ENCODE results near the gene CDC42BPG. TPM values are rescaled to one million over a fixed set of nuclear protein-coding genes. Genes with fewer than 3 reads are reported as not detected.

CDC42BPG gene
- polyA plus RNA-seq, 1 donor from 2014 or later, result not detected

DNA sequence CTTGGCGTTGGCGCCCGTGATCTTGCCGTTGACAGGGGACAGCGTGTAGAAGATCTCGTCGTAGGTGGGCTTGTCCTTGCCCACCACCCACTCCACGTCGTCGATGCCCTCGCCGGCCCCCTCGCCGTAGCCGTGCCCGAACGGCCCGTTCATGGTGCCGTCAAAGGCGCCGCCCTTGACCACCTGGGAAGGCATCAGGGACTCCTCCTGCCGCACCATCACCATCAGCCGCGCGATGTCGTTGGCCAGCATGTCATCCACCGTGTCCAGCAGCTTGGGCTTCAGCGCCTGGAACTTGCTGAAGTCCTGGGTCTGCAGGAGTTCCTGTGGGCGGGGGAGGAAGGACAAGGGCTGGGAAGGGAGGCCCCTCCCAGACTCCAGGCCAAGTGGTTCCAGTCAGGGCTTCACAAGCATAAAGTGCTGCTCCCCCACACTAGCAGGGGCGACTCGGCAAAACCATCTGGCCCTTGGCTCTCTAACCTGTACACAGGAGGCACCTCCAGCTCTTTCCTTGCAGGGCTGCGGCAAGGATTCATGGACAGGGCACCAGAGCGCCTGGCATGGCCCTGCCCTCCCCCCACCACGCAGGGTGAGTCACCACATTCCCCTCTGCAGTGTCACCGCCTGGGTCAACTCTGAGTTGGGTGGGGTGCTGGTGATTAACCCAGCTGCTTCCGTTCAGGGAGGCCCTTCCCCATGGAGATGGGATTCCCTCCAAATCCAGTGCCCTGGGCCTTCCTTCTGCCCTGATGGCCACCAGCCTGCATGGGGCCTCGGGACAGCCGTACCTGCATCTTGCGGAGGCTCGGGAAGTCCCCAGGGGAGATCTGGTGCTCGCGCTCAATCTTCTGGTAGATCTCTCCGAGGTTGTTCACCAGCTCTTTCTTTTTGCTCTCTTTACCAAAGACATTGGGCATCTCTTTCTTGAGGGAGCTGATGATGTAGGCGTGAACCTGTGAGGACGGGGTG, 10.4 kb upstream of the CDC42BPG start:
- no peak overlapping the region for H2AFZ ChIP-seq (ENCODE audit: low read depth, low read length)
- no peaks in the 10 kb centered on the region for H3K79me2 ChIP-seq (replicated peaks; ENCODE audit: insufficient read depth, low read length)
- H3K9me2 ChIP-seq (ENCODE audit: insufficient read depth, low read length), result no peaks in the 10 kb centered on the region
- no peaks in the 10 kb centered on the region for H3K36me3 ChIP-seq (ENCODE audit: insufficient read depth, low read length)
- H3K4me3 ChIP-seq (ENCODE audit: low read length), result no peak overlapping the region
- no peak overlapping the region for H3K27ac ChIP-seq (ENCODE audit: low read length)
- H4K20me1 ChIP-seq (ENCODE audit: insufficient read depth), result no peaks in the 10 kb centered on the region
- no peak overlapping the region for H3K4me2 ChIP-seq (ENCODE audit: low read length)
- H3F3A ChIP-seq (ENCODE audit: insufficient read depth, low read length, poor library complexity, severe bottlenecking), result no peaks in the 10 kb centered on the region
- TF ChIP-seq MXI1 (conservative IDR thresholded peaks at IDR 0.05; ENCODE audit: poor library complexity, severe bottlenecking) (no peak), TAF1 (IDR thresholded peaks at IDR 0.05; ENCODE audit: low read depth) (no peak)
- H3K27me3 ChIP-seq (ENCODE audit: insufficient read depth, low read depth, low read length), result no peaks in the 10 kb centered on the region
- no peaks in the 10 kb centered on the region for H3K9me3 ChIP-seq (ENCODE audit: low read length)
- no peak overlapping the region for H3K9ac ChIP-seq (ENCODE audit: low read length)

DNA sequence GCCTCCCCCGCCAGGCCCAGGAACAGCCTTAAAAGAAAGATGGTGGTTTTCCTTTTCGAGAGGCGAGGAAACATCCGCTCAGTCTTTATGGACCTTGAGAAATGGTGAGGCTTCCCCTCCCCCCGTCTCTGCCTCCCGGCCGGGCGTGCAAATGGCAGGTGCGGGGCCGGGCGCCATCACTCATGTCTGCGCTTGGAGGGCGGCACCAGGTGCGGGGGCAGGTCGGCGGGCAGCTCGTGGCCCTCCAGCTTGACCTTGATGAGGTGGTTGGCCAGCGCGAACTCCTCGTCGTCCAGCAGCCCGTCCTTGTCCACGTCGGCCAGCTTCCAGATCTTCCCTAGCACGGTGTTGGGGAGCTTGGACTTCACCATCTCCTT, 9.7 kb upstream of the CDC42BPG start:
- Histone ChIP-seq H3K36me3 (ENCODE audit: insufficient read depth, low read length) (no peaks in the 10 kb centered on the region), H3F3A (ENCODE audit: insufficient read depth, low read length, poor library complexity, severe bottlenecking) (no peaks in the 10 kb centered on the region), H3K9ac (ENCODE audit: low read length) (no peak overlapping the region), H3K79me2 (replicated peaks; ENCODE audit: insufficient read depth, low read length) (no peaks in the 10 kb centered on the region), H3K9me3 (ENCODE audit: low read length) (no peaks in the 10 kb centered on the region), H3K9me2 (ENCODE audit: insufficient read depth, low read length) (no peaks in the 10 kb centered on the region), H3K4me2 (ENCODE audit: low read length) (no peak overlapping the region), H3K27ac (ENCODE audit: low read length) (no peak overlapping the region), H2AFZ (ENCODE audit: low read depth, low read length) (no peak overlapping the region), H3K27me3 (ENCODE audit: insufficient read depth, low read depth, low read length) (no peaks in the 10 kb centered on the region), H3K4me3 (ENCODE audit: low read length) (no peak overlapping the region), H4K20me1 (ENCODE audit: insufficient read depth) (no peaks in the 10 kb centered on the region)
- no peak for TF ChIP-seq POLR2AphosphoS5 (IDR thresholded peaks at IDR 0.05)
- TF ChIP-seq, protein P1, sequence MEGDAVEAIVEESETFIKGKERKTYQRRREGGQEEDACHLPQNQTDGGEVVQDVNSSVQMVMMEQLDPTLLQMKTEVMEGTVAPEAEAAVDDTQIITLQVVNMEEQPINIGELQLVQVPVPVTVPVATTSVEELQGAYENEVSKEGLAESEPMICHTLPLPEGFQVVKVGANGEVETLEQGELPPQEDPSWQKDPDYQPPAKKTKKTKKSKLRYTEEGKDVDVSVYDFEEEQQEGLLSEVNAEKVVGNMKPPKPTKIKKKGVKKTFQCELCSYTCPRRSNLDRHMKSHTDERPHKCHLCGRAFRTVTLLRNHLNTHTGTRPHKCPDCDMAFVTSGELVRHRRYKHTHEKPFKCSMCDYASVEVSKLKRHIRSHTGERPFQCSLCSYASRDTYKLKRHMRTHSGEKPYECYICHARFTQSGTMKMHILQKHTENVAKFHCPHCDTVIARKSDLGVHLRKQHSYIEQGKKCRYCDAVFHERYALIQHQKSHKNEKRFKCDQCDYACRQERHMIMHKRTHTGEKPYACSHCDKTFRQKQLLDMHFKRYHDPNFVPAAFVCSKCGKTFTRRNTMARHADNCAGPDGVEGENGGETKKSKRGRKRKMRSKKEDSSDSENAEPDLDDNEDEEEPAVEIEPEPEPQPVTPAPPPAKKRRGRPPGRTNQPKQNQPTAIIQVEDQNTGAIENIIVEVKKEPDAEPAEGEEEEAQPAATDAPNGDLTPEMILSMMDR (IDR thresholded peaks at IDR 0.05; ENCODE audit: poor library complexity, severe bottlenecking), result no peak

DNA sequence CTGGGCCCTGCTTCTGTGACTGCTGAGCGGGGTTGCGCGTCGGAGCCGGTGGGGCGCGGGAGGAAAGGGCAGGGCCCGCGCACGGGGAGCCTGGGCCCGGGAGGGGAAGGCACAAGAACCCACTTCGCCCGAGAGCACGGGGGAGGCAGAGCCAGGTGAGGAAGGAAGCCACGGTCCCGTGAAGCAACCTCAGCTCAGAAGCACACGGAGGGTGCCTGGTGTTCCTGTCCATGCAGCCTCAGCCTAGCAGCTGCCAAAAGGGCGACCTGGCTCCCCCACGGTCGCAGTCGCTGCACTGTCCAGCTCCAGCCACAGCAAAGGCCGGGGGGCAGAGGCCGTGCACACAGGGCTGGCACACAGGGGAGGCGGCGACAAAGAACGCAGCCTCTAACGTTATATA, 9.3 kb upstream of the CDC42BPG start:
- no peak overlapping the region for H3K4me3 ChIP-seq (ENCODE audit: low read length)
- H3K4me2 ChIP-seq (ENCODE audit: low read length), result no peak overlapping the region
- no peaks in the 10 kb centered on the region for H3K27me3 ChIP-seq (ENCODE audit: insufficient read depth, low read depth, low read length)
- no peaks in the 10 kb centered on the region for H3K79me2 ChIP-seq (replicated peaks; ENCODE audit: insufficient read depth, low read length)
- no peaks in the 10 kb centered on the region for H3F3A ChIP-seq (ENCODE audit: insufficient read depth, low read length, poor library complexity, severe bottlenecking)
- H3K9me3 ChIP-seq (ENCODE audit: low read length), result no peaks in the 10 kb centered on the region
- H2AFZ ChIP-seq (ENCODE audit: low read depth, low read length), result no peak overlapping the region
- H3K27ac ChIP-seq (ENCODE audit: low read length), result no peak overlapping the region
- no peaks in the 10 kb centered on the region for H4K20me1 ChIP-seq (ENCODE audit: insufficient read depth)
- no peak for TF ChIP-seq EZH2 (IDR thresholded peaks at IDR 0.05; ENCODE audit: borderline replicate concordance, insufficient read depth, low read length, poor library complexity, severe bottlenecking)
- TF ChIP-seq, protein P2, sequence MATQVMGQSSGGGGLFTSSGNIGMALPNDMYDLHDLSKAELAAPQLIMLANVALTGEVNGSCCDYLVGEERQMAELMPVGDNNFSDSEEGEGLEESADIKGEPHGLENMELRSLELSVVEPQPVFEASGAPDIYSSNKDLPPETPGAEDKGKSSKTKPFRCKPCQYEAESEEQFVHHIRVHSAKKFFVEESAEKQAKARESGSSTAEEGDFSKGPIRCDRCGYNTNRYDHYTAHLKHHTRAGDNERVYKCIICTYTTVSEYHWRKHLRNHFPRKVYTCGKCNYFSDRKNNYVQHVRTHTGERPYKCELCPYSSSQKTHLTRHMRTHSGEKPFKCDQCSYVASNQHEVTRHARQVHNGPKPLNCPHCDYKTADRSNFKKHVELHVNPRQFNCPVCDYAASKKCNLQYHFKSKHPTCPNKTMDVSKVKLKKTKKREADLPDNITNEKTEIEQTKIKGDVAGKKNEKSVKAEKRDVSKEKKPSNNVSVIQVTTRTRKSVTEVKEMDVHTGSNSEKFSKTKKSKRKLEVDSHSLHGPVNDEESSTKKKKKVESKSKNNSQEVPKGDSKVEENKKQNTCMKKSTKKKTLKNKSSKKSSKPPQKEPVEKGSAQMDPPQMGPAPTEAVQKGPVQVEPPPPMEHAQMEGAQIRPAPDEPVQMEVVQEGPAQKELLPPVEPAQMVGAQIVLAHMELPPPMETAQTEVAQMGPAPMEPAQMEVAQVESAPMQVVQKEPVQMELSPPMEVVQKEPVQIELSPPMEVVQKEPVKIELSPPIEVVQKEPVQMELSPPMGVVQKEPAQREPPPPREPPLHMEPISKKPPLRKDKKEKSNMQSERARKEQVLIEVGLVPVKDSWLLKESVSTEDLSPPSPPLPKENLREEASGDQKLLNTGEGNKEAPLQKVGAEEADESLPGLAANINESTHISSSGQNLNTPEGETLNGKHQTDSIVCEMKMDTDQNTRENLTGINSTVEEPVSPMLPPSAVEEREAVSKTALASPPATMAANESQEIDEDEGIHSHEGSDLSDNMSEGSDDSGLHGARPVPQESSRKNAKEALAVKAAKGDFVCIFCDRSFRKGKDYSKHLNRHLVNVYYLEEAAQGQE (IDR thresholded peaks at IDR 0.05; ENCODE audit: borderline replicate concordance), result no peak
- no peak for TF ChIP-seq SMC3 (conservative IDR thresholded peaks at IDR 0.05; ENCODE audit: poor library complexity)
- TF ChIP-seq MXI1 (conservative IDR thresholded peaks at IDR 0.05; ENCODE audit: poor library complexity, severe bottlenecking), result no peak
- no peak for TF ChIP-seq RAD21 (conservative IDR thresholded peaks at IDR 0.05)
- no peak for TF ChIP-seq TAF1 (IDR thresholded peaks at IDR 0.05; ENCODE audit: low read depth)
- TF ChIP-seq POLR2AphosphoS5 (IDR thresholded peaks at IDR 0.05), result no peak
- TF ChIP-seq, protein P1 (IDR thresholded peaks at IDR 0.05; ENCODE audit: poor library complexity, severe bottlenecking), result no peak
- no peak overlapping the region for H3K9ac ChIP-seq (ENCODE audit: low read length)
- no peaks in the 10 kb centered on the region for H3K36me3 ChIP-seq (ENCODE audit: insufficient read depth, low read length)
- no peaks in the 10 kb centered on the region for H3K9me2 ChIP-seq (ENCODE audit: insufficient read depth, low read length)
